IPS-20b (cell line): ENCODE results near the gene C1orf198.

Source experiments
- H3K27ac ChIP-seq: one replicate; pipeline ENCODE4 v1.5.1; 2013; ENCODE audit warnings: low read length
- H3K27me3 ChIP-seq: 2 replicates; pipeline ENCODE4 v1.6.1; 2013; ENCODE audit warnings: mild to moderate bottlenecking, low read length, inconsistent platforms; ENCODE audit not compliant: insufficient read depth
- H3K36me3 ChIP-seq: 2 replicates; pipeline ENCODE4 v1.6.1; 2013; ENCODE audit warnings: low read depth, mild to moderate bottlenecking, inconsistent platforms, low read length, moderate library complexity; ENCODE audit not compliant: insufficient read depth
- H3K4me1 ChIP-seq: 2 replicates; pipeline ENCODE4 v1.6.1; 2013; ENCODE audit warnings: mild to moderate bottlenecking, control low read depth, inconsistent platforms, low read length, moderate library complexity; ENCODE audit not compliant: insufficient read depth
- H3K4me3 ChIP-seq: 2 replicates; pipeline ENCODE4 v1.5.1; 2013; ENCODE audit warnings: mild to moderate bottlenecking, low read length, inconsistent platforms
- H3K9ac ChIP-seq: 2 replicates; pipeline ENCODE4 v1.6.1; 2013; ENCODE audit warnings: low read depth, mild to moderate bottlenecking, inconsistent platforms, low read length, moderate library complexity
- H3K9me3 ChIP-seq: 2 replicates; pipeline ENCODE4 v1.6.1; 2013; ENCODE audit warnings: mild to moderate bottlenecking, low read depth, low read length, inconsistent platforms; ENCODE audit not compliant: insufficient read depth

The C1orf198 gene

DNA sequence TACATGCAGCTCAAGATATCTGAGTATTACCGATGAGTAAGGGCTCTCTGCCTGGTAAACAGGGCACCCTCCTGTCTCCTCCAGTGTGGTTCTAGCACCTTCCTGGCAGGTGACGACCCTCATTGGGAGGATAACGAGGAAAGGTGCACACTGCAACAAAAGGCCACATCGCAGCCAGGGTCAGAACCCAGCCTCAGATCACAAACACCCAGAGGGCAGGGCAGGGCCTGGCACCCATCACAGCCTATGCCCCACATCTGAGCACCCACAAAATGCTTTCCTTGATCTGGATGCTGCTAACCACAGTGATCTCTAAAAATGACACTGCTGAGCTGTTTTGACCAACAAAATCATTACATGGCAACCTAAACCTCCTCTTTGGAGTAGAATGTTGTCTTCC is 23.8 kb downstream of the C1orf198 start:
- H3K4me1 ChIP-seq = no peaks in the 10 kb centered on the region
- H3K9me3 ChIP-seq = no peaks in the 10 kb centered on the region
- no peak overlapping the region for H3K4me3 ChIP-seq
- H3K36me3 ChIP-seq = peaks cover 48% of the 10 kb centered on the region
- no peak overlapping the region for H3K27ac ChIP-seq
- no peak overlapping the region for H3K9ac ChIP-seq
- no peaks in the 10 kb centered on the region for H3K27me3 ChIP-seq

GRCh38 chr1:230843503-230844309 is 24.6 kb downstream of the C1orf198 start:
- Histone ChIP-seq H3K9me3 (no peaks in the 10 kb centered on the region), H3K27ac (no peak overlapping the region), H3K4me3 (no peak overlapping the region), H3K9ac (no peak overlapping the region), H3K4me1 (no peaks in the 10 kb centered on the region), H3K27me3 (no peaks in the 10 kb centered on the region), H3K36me3 (peaks cover 57% of the 10 kb centered on the region)

DNA sequence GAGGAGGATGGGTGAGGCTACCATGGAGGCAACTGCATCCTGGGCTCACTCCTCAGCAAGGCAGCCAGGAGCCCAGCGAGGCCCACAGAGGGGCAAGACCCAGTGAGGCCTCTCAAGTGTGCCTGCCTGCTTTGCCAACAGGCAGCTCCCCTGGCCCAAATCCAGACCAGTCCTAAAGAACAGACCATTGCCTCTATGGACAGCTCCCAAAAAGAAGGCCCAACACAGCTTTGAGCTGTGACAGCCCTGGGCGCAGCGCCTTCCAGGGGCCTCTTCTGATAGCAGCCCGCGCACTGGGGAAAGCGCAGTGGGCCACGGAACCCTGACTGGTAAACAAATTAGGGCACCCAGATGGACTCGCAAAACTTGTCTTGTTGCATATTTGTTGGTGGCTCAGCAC is 25.5 kb downstream of the C1orf198 start:
- no peak overlapping the region for H3K4me3 ChIP-seq
- no peaks in the 10 kb centered on the region for H3K27me3 ChIP-seq
- H3K27ac ChIP-seq = no peak overlapping the region
- H3K9me3 ChIP-seq = no peaks in the 10 kb centered on the region
- no peak overlapping the region for H3K9ac ChIP-seq
- peaks cover 64% of the 10 kb centered on the region for H3K36me3 ChIP-seq
- no peaks in the 10 kb centered on the region for H3K4me1 ChIP-seq

DNA sequence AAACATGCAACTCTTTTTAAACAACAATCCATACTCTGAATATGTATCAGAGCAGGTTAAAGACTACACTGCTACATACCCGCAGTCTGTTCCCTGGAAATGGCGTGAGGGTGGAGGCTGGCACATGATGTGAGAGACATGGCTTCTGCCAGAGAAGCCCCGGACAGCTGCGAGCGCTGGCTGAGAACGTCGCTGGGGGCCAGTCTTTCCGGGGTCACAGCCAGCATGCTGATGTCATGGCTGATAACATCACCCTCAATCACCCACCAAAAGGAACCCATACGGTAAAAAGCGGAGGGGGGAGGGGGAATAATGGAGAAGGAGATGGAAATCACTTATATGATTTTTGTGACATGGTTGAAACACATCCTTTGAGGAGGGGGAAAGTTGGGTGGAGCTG is 29.1 kb downstream of the C1orf198 start:
- no peak overlapping the region for H3K27ac ChIP-seq
- peaks cover 54% of the 10 kb centered on the region for H3K36me3 ChIP-seq

DNA sequence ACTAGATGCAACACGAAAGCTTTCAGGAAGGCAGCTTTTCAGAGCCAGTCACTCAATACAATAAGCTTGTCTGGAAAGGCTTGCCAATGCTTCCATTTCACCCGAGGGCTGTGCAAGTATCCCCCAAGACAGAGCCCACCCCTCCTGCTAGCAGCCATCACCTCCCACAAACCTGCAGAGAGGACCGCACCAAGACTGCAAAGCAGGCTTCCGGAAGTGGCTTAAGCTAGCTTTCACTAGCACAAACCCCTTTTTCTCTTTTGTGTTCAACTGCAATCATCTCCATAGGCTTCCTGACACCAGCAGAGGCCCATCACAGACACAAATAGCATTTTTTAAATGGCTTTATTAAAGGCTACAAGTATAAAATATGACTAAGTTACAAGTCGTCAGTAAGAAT is 31.5 kb downstream of the C1orf198 start:
- Histone ChIP-seq H3K4me3 (no peak overlapping the region), H3K27ac (no peak overlapping the region), H3K9ac (no peak overlapping the region), H3K4me1 (no peaks in the 10 kb centered on the region), H3K36me3 (peaks cover 38% of the 10 kb centered on the region), H3K9me3 (no peaks in the 10 kb centered on the region), H3K27me3 (no peaks in the 10 kb centered on the region)

More for the DNA sequence above, 29.1 kb downstream of the C1orf198 start:
- Histone ChIP-seq H3K9me3 (no peaks in the 10 kb centered on the region), H3K4me3 (no peak overlapping the region), H3K4me1 (no peaks in the 10 kb centered on the region), H3K27me3 (no peaks in the 10 kb centered on the region), H3K9ac (no peak overlapping the region)

GRCh38 chr1:230836347-230836746 is 32.0 kb downstream of the C1orf198 start:
- Histone ChIP-seq H3K36me3 (peaks cover 33% of the 10 kb centered on the region), H3K4me3 (no peak overlapping the region), H3K27me3 (no peaks in the 10 kb centered on the region), H3K4me1 (no peaks in the 10 kb centered on the region), H3K27ac (no peak overlapping the region), H3K9ac (no peak overlapping the region), H3K9me3 (no peaks in the 10 kb centered on the region)

- Histone ChIP-seq H3K4me1 (no peaks in the 10 kb centered on the region), H3K4me3 (no peak overlapping the region), H3K9ac (no peak overlapping the region), H3K27ac (no peak overlapping the region), H3K27me3 (no peaks in the 10 kb centered on the region), H3K36me3 (peaks cover 14% of the 10 kb centered on the region; the same call in 1 of the 2 replicates), H3K9me3 (no peaks in the 10 kb centered on the region)
These were observed 34.0 kb downstream of the C1orf198 start for GRCh38 chr1:230834292-230834691.

GRCh38 chr1:230833511-230833910 is 34.8 kb downstream of the C1orf198 start:
- no peaks in the 10 kb centered on the region for H3K9me3 ChIP-seq
- H3K27me3 ChIP-seq = no peaks in the 10 kb centered on the region
- no peak overlapping the region for H3K4me3 ChIP-seq
- H3K9ac ChIP-seq = no peak overlapping the region
- no peak overlapping the region for H3K27ac ChIP-seq
- no peaks in the 10 kb centered on the region for H3K4me1 ChIP-seq
- peaks cover 6% of the 10 kb centered on the region; the same call in 1 of the 2 replicates for H3K36me3 ChIP-seq

- no peak overlapping the region for H3K27ac ChIP-seq
- no peaks in the 10 kb centered on the region for H3K36me3 ChIP-seq
- no peaks in the 10 kb centered on the region for H3K9me3 ChIP-seq
- no peak overlapping the region for H3K9ac ChIP-seq
- no peaks in the 10 kb centered on the region for H3K4me1 ChIP-seq
- no peaks in the 10 kb centered on the region for H3K27me3 ChIP-seq
- no peak overlapping the region for H3K4me3 ChIP-seq
These were observed 35.8 kb downstream of the C1orf198 start for GRCh38 chr1:230832476-230832875.

DNA sequence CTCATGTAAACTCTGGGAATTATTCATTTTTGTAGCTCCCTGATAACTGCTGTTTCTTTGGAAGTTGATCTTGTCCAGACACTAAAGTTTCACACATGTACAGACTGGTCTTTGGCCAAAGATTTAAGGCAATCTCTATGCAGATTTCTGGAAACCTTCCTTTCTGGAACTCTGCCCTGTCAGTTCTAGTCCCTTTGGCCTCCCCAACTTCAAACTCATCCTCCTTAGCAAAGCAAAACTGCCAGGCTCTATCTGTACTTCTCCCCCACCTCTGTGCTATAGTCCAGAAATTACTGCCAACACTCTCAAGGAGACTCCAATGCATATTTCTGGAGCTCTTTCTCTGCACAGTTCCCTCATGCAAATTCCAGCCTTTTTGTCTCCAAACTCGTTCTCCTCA is 36.5 kb downstream of the C1orf198 start:
- Histone ChIP-seq H3K27ac (no peak overlapping the region), H3K9me3 (no peaks in the 10 kb centered on the region), H3K4me1 (no peaks in the 10 kb centered on the region), H3K27me3 (no peaks in the 10 kb centered on the region), H3K9ac (no peak overlapping the region), H3K4me3 (no peak overlapping the region), H3K36me3 (no peaks in the 10 kb centered on the region)

GRCh38 chr1:230828421-230828820 is 39.9 kb downstream of the C1orf198 start:
- Histone ChIP-seq H3K9me3 (no peaks in the 10 kb centered on the region), H3K9ac (no peak overlapping the region), H3K27ac (no peak overlapping the region), H3K27me3 (no peaks in the 10 kb centered on the region), H3K4me3 (no peak overlapping the region), H3K36me3 (no peaks in the 10 kb centered on the region), H3K4me1 (no peaks in the 10 kb centered on the region)

DNA sequence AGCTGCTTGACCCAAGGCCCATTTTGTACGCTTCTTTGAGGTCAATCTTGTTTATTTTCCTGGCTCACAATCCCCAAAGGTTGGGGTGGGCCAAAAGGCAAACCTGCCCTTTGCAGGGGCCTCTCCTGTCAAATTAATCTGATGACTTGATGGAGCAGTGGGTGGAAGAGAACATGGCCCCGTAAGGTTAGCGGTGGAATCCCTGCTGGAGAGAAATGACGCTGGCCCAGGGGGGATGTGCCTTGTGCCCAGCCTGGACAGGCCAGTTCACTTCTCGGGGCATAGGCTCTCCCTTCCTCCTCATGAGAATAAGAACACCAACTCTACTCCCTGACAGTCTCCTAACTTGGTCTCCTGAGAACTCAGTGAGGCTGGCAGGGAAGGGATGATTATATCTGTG is 40.5 kb downstream of the C1orf198 start:
- H3K27ac ChIP-seq = no peak overlapping the region
- no peaks in the 10 kb centered on the region for H3K9me3 ChIP-seq
- no peak overlapping the region for H3K4me3 ChIP-seq
- no peaks in the 10 kb centered on the region for H3K36me3 ChIP-seq
- H3K9ac ChIP-seq = no peak overlapping the region
- H3K4me1 ChIP-seq = no peaks in the 10 kb centered on the region
- no peaks in the 10 kb centered on the region for H3K27me3 ChIP-seq
